Muscle of leg (tissue), 11 donors: ENCODE measurements around the gene EIF4EBP3. TPM values are rescaled to one million over a fixed set of nuclear protein-coding genes. Genes with fewer than 3 reads are reported as not detected.

Source experiments
- DNase-seq: peaks from one replicate; pipeline ENCODE4 v3.0.0; 2013
- H3K27ac ChIP-seq: one replicate; pipeline ENCODE4 v1.5.1; 2013; ENCODE audit warnings: mild to moderate bottlenecking, low read length, control low read depth
- H3K27me3 ChIP-seq: one replicate; pipeline ENCODE4 v1.6.1; 2013; ENCODE audit warnings: low read length; ENCODE audit not compliant: control insufficient read depth, insufficient read depth
- H3K36me3 ChIP-seq: one replicate; pipeline ENCODE4 v1.6.1; 2013; ENCODE audit warnings: low read length; ENCODE audit not compliant: control insufficient read depth, insufficient read depth
- H3K4me1 ChIP-seq: one replicate; pipeline ENCODE4 v1.6.1; 2013; ENCODE audit warnings: low read length; ENCODE audit not compliant: control insufficient read depth, insufficient read depth
- H3K4me3 ChIP-seq: one replicate; pipeline ENCODE4 v1.5.1; 2013; ENCODE audit warnings: low read length, control low read depth
- H3K9me3 ChIP-seq: replicated peaks from 2 replicates; pipeline ENCODE4 v1.6.1; 2013; ENCODE audit warnings: low read depth, low read length; ENCODE audit not compliant: control insufficient read depth
- WGBS: methylation state at CpG from one replicate; pipeline ENCODE4 v1.1.5; 2013; ENCODE audit warnings: missing lambda C conversion rate; ENCODE audit not compliant: insufficient coverage; 5-methylcytosine and 5-hydroxymethylcytosine counted together
- polyA plus RNA-seq, 8 donors: library from polyadenylated mRNA; unstranded; fragments of 120-200 nt; gene quantifications; one replicate each; pipeline versions ENCODE4 v1.2.1 to v1.2.3, GENCODE V29; 2013; ENCODE audit warnings: inconsistent platforms in 1 of 8, low replicate concordance in 1 of 8; ENCODE audit not compliant: insufficient read length in 8 of 8, insufficient read depth in 1 of 8
- total RNA-seq: library from RNA; stranded (reverse); fragments of 120-200 nt; gene quantifications from one replicate; pipeline ENCODE4 v1.2.4, GENCODE V29; 2013

The EIF4EBP3 gene
- total and polyA plus RNA-seq, 9 donors: 2.6 to 13.7 (median 6.3) TPM

DNA sequence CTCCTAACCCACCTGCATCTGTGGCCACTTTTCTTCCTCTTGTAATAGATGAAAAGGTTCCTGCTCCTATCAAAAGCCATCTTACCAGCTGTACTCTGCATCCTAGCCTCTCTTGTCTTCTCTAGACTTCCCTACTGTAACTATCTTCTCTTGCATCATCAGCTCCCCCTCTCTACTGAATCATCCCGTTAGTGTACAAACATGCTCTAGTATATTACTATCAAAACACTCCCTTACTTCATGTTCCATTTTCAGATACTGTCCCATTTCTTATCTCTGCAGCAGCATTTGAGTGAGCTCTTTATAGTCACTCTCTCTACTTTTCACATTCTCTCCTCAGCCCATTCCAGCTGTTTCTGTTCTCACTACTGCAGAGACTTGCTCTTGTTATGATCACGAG, 7.0 kb downstream of the EIF4EBP3 start:
- H3K4me1 ChIP-seq: peaks cover 16% of the 10 kb centered on the region
- WGBS: 75% methylated on average over 1 of the region's 2 CpGs
- DNase-seq: no peak
- H3K27me3 ChIP-seq: no peaks in the 10 kb centered on the region
- no peak overlapping the region for H3K4me3 ChIP-seq
- H3K36me3 ChIP-seq: peaks cover 41% of the 10 kb centered on the region
- H3K9me3 ChIP-seq: no peaks in the 10 kb centered on the region
- no peak overlapping the region for H3K27ac ChIP-seq

DNA sequence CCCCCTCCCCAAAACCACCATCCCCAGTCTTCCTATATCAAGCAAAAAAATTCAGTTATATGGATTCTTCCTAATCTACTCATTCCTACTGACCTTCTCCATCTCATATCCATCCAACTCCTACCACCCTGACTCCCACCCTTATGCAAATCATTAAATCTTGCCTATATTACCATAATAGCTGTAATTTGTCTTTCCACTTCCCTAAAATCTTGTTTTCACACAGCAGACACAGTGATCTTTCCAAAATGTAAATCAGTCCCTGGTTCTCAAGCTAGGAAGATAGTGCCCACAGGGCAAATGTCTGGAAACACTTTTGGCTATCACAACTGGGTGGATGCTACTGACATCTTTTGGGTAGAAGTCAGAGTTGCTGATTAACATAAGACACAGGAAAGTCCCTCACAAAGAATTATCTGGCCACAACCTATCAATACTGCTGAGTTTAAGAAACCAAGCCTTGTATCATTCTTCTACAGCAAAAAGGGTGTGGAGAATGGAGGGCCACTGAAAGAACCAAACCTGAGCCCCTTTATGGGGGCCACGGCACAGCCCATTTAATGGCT, 8.4 kb downstream of the EIF4EBP3 start:
- peak overlapping the region; percentile 54 for H3K4me3 ChIP-seq
- no CpG with 5 or more reads among the region's 1 CpG for WGBS
- no peaks in the 10 kb centered on the region for H3K9me3 ChIP-seq
- no peak for DNase-seq
- no peaks in the 10 kb centered on the region for H3K27me3 ChIP-seq
- peaks cover 39% of the 10 kb centered on the region for H3K36me3 ChIP-seq
- H3K4me1 ChIP-seq: peaks cover 14% of the 10 kb centered on the region
- H3K27ac ChIP-seq: no peak overlapping the region

DNA sequence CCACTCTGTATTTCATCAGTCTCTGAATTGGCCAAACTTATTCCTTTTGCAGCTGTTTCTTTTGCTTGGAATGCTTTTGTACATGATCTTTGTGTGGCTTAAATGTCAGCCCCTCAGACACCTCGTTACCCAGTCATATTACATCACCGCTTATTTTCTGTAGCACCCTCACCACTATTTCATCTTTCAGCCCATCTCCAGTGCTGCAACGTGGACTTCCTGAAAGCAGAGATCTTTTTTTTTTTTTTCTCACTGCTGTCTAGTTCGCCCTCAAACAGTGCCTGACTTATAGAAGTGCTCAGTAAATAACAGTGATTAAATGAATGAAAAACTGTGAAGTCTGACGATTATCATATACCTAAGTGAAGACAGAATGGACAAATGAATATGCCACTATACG, 9.0 kb downstream of the EIF4EBP3 start:
- no peaks in the 10 kb centered on the region for H3K27me3 ChIP-seq
- DNase-seq: no peak
- WGBS: 17% methylated on average over 1 of the region's 6 CpGs
- H3K27ac ChIP-seq: no peak overlapping the region
- H3K36me3 ChIP-seq: peaks cover 39% of the 10 kb centered on the region
- H3K4me3 ChIP-seq: peak overlapping the region; percentile 54
- H3K4me1 ChIP-seq: peaks cover 14% of the 10 kb centered on the region
- H3K9me3 ChIP-seq: no peaks in the 10 kb centered on the region

DNA sequence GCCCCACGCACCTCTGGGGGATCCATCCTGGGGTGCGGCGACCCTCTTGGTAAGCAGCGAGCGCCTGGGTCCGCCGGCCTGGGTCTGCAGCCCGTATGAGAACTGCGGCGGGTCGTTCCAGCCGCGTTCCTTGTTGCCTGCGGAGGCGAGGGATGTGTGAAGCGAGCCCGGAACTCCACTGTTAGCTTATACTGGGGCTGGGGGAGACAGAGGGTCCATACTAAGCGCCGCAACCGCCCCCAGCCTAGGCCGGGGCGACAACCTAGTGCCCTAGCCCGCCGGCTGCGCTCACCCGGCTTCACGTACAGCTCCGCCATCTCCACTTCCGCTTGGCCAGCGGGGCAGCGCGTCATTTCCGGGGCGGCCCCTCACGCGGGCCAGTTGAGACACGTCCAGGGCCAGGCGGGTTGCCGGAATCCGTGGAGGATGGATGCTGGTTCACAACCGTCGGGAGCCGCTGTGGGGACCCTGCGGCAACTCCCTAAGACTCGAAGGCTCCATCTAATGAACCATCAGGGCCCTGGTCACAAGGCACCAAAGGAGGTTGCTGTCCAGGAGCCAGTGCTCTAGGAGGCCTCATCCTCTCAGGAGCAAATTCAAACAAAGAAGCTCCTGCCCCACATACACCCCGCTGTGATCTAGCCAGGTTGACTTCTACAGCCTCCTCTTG, 9.8 kb downstream of the EIF4EBP3 start, which contains the start of gene SRA1:
SRA1 (minus strand) TSS at position 338 of the 670 bp plus-strand sequence; CDS start at position 317, 21 bp downstream.
- no peaks in the 10 kb centered on the region for H3K27me3 ChIP-seq
- peak within 1 kb of the TSS; percentile 88 for H3K27ac ChIP-seq
- no peaks in the 10 kb centered on the region for H3K9me3 ChIP-seq
- peaks cover 40% of the 10 kb centered on the region for H3K36me3 ChIP-seq
- H3K4me1 ChIP-seq: peaks cover 14% of the 10 kb centered on the region
- WGBS: under 1% methylated on average over 45 of the region's 46 CpGs
- DNase-seq: peak; percentile 96
- peak within 1 kb of the TSS; percentile 54 for H3K4me3 ChIP-seq

DNA sequence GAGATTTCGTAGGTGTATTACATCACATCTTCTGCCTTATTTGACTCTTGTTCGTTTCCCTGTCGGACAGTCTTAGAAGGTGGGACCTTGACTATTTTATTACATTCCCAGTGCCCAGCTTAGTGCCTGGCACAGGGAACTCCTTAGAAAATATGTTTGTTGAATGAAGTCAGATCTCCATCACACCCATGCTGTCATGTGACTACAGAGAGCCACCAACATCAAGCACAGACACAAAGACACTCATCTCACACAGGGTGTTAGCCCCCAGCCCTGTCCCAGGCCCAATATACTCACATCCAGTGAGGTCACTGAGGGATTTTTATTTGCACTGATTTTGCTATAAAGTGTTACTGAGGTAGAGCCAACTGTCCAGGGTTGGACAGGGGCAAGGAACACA, 10.5 kb downstream of the EIF4EBP3 start:
- Histone ChIP-seq H3K9me3 (no peaks in the 10 kb centered on the region), H3K27ac (peak overlapping the region; percentile 88), H3K4me3 (no peak overlapping the region), H3K4me1 (peaks cover 14% of the 10 kb centered on the region), H3K36me3 (peaks cover 40% of the 10 kb centered on the region), H3K27me3 (no peaks in the 10 kb centered on the region)
- DNase-seq: no peak
- WGBS: 60% methylated on average over 1 of the region's 3 CpGs

DNA sequence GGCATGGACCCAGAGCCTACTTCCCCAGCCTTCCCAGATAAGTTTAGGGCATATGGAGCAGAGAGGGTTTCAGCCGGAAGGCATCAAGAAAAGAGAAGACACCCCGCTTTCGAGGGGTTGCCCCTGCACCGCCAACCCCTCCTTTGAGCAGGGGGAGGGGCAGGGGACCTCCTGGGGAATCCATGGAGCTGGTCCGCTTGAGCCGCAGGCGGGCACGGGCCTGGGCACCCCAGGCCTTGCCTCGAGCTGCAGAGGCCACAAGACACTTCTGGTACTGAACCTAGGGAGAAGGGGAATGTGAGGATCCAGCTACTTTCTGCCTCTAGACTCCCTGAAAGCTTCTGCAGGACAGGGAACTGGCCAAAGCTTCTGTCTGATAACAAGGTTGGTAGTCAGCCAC, 11.1 kb downstream of the EIF4EBP3 start:
- WGBS: 90% methylated on average over 9 of the region's 9 CpGs
- H3K27ac ChIP-seq: no peak overlapping the region

DNA sequence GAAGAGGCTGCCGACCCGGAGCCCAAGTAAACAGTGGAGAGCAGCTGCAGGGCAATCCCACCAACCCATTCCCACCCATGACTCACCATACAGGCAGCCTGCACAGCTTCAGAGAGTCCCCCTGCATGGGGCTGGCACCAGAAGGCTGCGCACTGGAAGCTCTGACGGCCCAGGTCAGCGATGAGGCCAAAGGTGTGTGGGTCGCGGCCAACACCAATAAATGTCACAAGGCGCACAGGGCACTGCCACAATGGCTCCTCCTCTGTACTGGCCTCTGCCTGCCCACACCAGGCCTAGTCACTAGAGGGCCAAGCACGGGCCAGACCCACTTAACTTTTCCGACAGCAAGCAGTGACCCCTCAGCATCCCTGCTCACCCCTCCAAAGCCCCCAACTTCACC, 12.8 kb downstream of the EIF4EBP3 start:
- no peak overlapping the region for H3K4me3 ChIP-seq
- H3K27me3 ChIP-seq: no peaks in the 10 kb centered on the region
- no peak for DNase-seq
- no peak overlapping the region for H3K27ac ChIP-seq
- H3K4me1 ChIP-seq: peaks cover 22% of the 10 kb centered on the region
- peaks cover 32% of the 10 kb centered on the region for H3K36me3 ChIP-seq
- 87% methylated on average over 6 of the region's 10 CpGs for WGBS
- no peaks in the 10 kb centered on the region for H3K9me3 ChIP-seq

More for the DNA sequence above, 11.1 kb downstream of the EIF4EBP3 start:
- peaks cover 17% of the 10 kb centered on the region for H3K4me1 ChIP-seq
- no peaks in the 10 kb centered on the region for H3K9me3 ChIP-seq
- DNase-seq: no peak
- H3K36me3 ChIP-seq: peaks cover 34% of the 10 kb centered on the region
- no peak overlapping the region for H3K4me3 ChIP-seq
- no peaks in the 10 kb centered on the region for H3K27me3 ChIP-seq

DNA sequence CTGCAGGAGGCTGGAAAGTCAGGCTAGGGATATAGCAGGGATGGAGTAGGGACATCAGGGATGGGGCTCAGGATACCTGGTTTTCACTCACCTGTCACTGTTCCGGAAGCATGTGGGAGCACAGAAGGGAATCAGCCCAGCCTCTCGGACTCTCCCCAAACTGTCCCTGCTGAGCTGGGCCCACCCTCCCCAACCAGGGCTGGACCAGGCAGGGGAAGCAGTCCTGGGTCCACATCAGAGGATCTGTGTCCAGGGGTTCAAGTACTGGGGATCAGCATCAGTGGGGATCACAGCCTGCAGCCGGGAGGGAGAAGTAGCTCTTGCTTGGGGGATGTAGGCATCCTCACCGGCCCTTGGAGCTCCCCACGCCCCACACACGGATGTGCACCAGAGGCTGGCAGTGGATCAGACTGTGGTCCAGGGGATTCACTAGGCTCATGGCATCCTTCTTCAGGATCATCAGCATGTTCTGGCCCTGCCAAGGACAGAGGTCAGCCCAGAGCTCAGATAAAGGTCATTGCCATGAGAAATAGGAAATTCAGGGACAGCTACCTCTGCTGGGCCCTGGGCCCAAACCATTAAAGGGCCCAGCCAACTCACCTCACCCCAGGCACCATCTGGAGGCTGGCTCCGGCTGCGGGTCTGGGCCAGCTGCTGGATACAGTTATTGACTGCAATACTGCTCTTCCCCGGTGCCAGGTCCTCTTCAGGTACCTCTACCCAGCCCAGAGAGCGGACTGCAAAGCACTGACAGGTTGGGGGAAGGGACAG, 14.5 kb downstream of the EIF4EBP3 start:
- no peaks in the 10 kb centered on the region for H3K27me3 ChIP-seq
- H3K9me3 ChIP-seq: no peaks in the 10 kb centered on the region
- peaks cover 43% of the 10 kb centered on the region for H3K36me3 ChIP-seq
- peaks cover 20% of the 10 kb centered on the region for H3K4me1 ChIP-seq
- no peak overlapping the region for H3K27ac ChIP-seq
- no peak for DNase-seq
- no peak overlapping the region for H3K4me3 ChIP-seq
- WGBS: 91% methylated on average over 5 of the region's 10 CpGs

DNA sequence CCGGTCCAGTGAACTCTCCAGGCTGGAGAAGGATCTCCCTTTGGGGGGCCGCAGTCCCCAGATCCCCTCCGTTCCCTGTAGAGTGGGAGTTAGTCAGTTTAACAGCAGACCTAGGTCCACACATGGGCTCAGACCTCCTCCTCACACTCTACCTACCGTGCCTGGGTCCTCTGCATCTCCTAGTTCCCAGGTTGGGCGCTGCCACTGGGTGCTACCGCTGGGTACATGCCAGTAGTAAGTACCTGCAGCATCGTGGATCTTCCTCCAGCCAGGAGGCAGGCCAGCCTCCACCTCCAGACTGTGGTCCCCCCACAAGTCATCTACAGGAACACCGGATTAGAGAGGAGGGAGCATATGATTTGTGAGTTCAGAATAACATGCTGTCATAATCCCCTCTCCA, 16.1 kb downstream of the EIF4EBP3 start:
- no peak for DNase-seq
- Histone ChIP-seq H3K27me3 (no peaks in the 10 kb centered on the region), H3K4me1 (peaks cover 15% of the 10 kb centered on the region), H3K9me3 (no peaks in the 10 kb centered on the region), H3K4me3 (peak overlapping the region; percentile 59), H3K27ac (peak overlapping the region; percentile 96), H3K36me3 (peaks cover 59% of the 10 kb centered on the region)
- WGBS: 40% methylated on average over 1 of the region's 8 CpGs
